GM12878 (cell line): ENCODE measurements around the gene UBE2D3.

Source experiments
- CTCF ChIP-seq, 3 experiments: IDR thresholded peaks in 2 of 3; conservative IDR thresholded peaks in 1 of 3; 2 replicates each; pipeline ENCODE4 v1.5.1; 2011; ENCODE audit warnings: low read depth in 3 of 3, low read length in 3 of 3, mild to moderate bottlenecking in 3 of 3, control low read depth in 2 of 3, moderate library complexity in 2 of 3, inconsistent platforms in 1 of 3, mixed read lengths in 1 of 3; ENCODE audit not compliant: control insufficient read depth in 2 of 3, insufficient read depth in 1 of 3; ENCODE audit errors: extremely low read depth in 1 of 3
- FOXK2 ChIP-seq: fragments of 450-650 bp; IDR thresholded peaks from 2 replicates; pipeline ENCODE4 v1.6.1; 2017; ENCODE audit warnings: mild to moderate bottlenecking, moderate library complexity
- MAX ChIP-seq: IDR thresholded peaks from 2 replicates; pipeline ENCODE4 v1.6.1; 2012; ENCODE audit warnings: low read depth, low read length, improper control_type of control experiment
- POLR2A ChIP-seq: IDR thresholded peaks from 2 replicates; pipeline ENCODE4 v1.6.1; 2011; ENCODE audit warnings: low read depth, mild to moderate bottlenecking, low read length
- TCF12 ChIP-seq: IDR thresholded peaks from 2 replicates; pipeline ENCODE4 v1.6.1; 2011; ENCODE audit warnings: low read depth, mild to moderate bottlenecking, low read length
- ZNF274 ChIP-seq: IDR thresholded peaks from one replicate; pipeline ENCODE4 v1.8.0; 2011; ENCODE audit not compliant: insufficient read length, insufficient read depth

DNA sequence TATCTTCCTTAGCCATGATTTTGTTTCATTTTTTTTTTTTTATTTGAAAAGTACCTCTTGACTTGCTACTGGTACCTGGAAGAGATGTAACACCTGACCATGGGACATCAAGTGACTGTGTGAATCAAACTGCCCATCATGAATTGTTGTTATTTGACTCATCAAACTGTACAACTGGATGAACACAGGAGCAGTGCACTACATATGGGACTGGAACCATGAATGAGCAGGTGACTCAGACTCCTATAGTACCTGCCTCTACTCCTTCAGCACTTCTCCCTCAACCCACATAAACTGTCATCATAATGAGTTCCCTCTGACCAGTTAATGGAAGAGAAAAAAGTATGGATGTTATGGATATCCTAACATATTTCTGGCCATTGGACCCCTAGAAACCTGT lies 15.9 kb upstream of the UBE2D3 start:
- TF ChIP-seq MAX (no peak), FOXK2 (no peak), TCF12 (no peak), ZNF274 (no peak), CTCF (IDR thresholded peaks at IDR 0.05 in 2 of 3, conservative IDR thresholded peaks at IDR 0.05 in 1 of 3; ENCODE audit: control insufficient read depth in 2 of 3, extremely low read depth in 1 of 3, insufficient read depth in 1 of 3, low read depth in 3 of 3, low read length in 3 of 3) (no peak), POLR2A (no peak)
